Activated T-helper 1 cell treated with Interleukin-2 at 50 U/mL for 16 hours (primary cell): ENCODE results near the gene PCDHGB4.
"Not testable (repeated sequence)": the region's sequence is repeated elsewhere in the genome, so short reads cannot be mapped to it uniquely, and the experiment has no call there.

ENCODE experiments used
- DNase-seq: peaks from one replicate; pipeline ENCODE4 v3.0.0-alpha.2; 2020; ENCODE audit warnings: low read depth

The PCDHGB4 gene

GRCh38 chr5:141387557-141388311 is at the start of gene PCDHGB4:
Gene PCDHGB4, plus strand, starts transcription at chr5:141387698. Its CDS starts 187 bp downstream, at chr5:141387885.
- DNase-seq = not testable (repeated sequence)

- no peak for DNase-seq
Measured at GRCh38 chr5:141338538-141339306, 48.8 kb upstream of the PCDHGB4 start, which contains the start of gene PCDHGA2. Gene PCDHGA2, plus strand, starts transcription at chr5:141338760.

- not testable (repeated sequence) for DNase-seq
Measured at GRCh38 chr5:141340781-141341354, 46.6 kb upstream of the PCDHGB4 start.

- no peak for DNase-seq
Measured at GRCh38 chr5:141342773-141343172, 44.7 kb upstream of the PCDHGB4 start.

- no peak for DNase-seq
Measured at GRCh38 chr5:141343242-141343952, 44.1 kb upstream of the PCDHGB4 start, which contains the start of gene PCDHGA3. Gene PCDHGA3, plus strand, starts transcription at chr5:141343829. Its CDS starts 205 bp downstream, at chr5:141344034.

- no peak for DNase-seq
Measured at GRCh38 chr5:141343953-141344463, 43.5 kb upstream of the PCDHGB4 start.

- no peak for DNase-seq
Measured at GRCh38 chr5:141345327-141345726, 42.2 kb upstream of the PCDHGB4 start.

GRCh38 chr5:141346017-141346416 is 41.5 kb upstream of the PCDHGB4 start:
- DNase-seq = not testable (repeated sequence)

GRCh38 chr5:141349917-141350619 is 37.4 kb upstream of the PCDHGB4 start, which contains the start of gene PCDHGB1:
Gene PCDHGB1, plus strand, starts transcription at chr5:141350099. Its CDS starts 162 bp downstream, at chr5:141350261.
- DNase-seq = no peak

- no peak for DNase-seq
Measured at GRCh38 chr5:141351591-141351990, 35.9 kb upstream of the PCDHGB4 start.

- no peak for DNase-seq
Measured at GRCh38 chr5:141354900-141355469, 32.5 kb upstream of the PCDHGB4 start, which contains the start of gene PCDHGA4. Gene PCDHGA4, plus strand, starts transcription at chr5:141355021. Its CDS starts 87 bp downstream, at chr5:141355108.

GRCh38 chr5:141355641-141356040 is 31.9 kb upstream of the PCDHGB4 start:
- no peak for DNase-seq

GRCh38 chr5:141356133-141356532 is 31.4 kb upstream of the PCDHGB4 start:
- DNase-seq = no peak

- no peak for DNase-seq
Measured at GRCh38 chr5:141356950-141357349, 30.5 kb upstream of the PCDHGB4 start.

- DNase-seq = no peak
Measured at GRCh38 chr5:141359790-141360426, 27.6 kb upstream of the PCDHGB4 start, which contains the start of gene PCDHGB2. Gene PCDHGB2, plus strand, starts transcription at chr5:141359994. Its CDS starts 142 bp downstream, at chr5:141360136.

GRCh38 chr5:141360685-141361084 is 26.8 kb upstream of the PCDHGB4 start:
- DNase-seq = no peak

- DNase-seq = no peak
Measured at GRCh38 chr5:141362719-141363118, 24.8 kb upstream of the PCDHGB4 start.

GRCh38 chr5:141363952-141364660 is 23.4 kb upstream of the PCDHGB4 start, which contains the start of gene PCDHGA5:
Gene PCDHGA5, plus strand, starts transcription at chr5:141364162. Its CDS starts 169 bp downstream, at chr5:141364331.
- DNase-seq = no peak
